Heart left ventricle (tissue), 13 donors: ENCODE results near the gene SBNO2.

ENCODE experiments used
- POLR2A ChIP-seq, 2 donors: fragments of 450-650 bp; IDR thresholded peaks; one replicate each; pipeline ENCODE4 v1.6.1; 2017; ENCODE audit warnings: antibody characterized with exemption in 2 of 2, mild to moderate bottlenecking in 2 of 2, moderate library complexity in 2 of 2
- TF ChIP-seq, protein P1 (sequence below), 12 donors: fragments of 200-600 bp; sonication (generic) in 4 of 12; IDR thresholded peaks; one replicate each; pipeline versions ENCODE4 v1.5.0 to v1.8.0; 2018 to 2022; ENCODE audit warnings: antibody characterized with exemption in 12 of 12, mild to moderate bottlenecking in 5 of 12
- donor health status: ischemic (EF 13 %, LVEDD 7.1; RV severe dilation, severe dysfunction).
- donor health status: DM: no; HTN: yes; CAD: no.
- donor health status: DM: no; HTN: no; CAD: no.
- donor health status: ischemic (EF 25% LVEDD 6.9; RV normal size, moderate dysfunction).
- donor health status: ischemic (EF 25% LVEDD 5.7; RV mildly dilated, moderate dysfunction).
- donor health status: ischemic (EF 35%, LVEDD 5.7; RV mildly dilated, moderate dysfunction).
- donor health status: nonischemic (EF 11% LVEDD 7.7; RV severe dilation, severe dysfunction).
- donor health status: DM: yes; HTN: yes; CAD: no.
- donor health status: PGD.
- donor health status: ischemic (EF 29% LVEDD 5.4; RV normal size, mild dysfunction).
- donor health status: nonischemic (EF 23%, LVEDD 6.1; RV moderate dilation, normal function).

DNA sequence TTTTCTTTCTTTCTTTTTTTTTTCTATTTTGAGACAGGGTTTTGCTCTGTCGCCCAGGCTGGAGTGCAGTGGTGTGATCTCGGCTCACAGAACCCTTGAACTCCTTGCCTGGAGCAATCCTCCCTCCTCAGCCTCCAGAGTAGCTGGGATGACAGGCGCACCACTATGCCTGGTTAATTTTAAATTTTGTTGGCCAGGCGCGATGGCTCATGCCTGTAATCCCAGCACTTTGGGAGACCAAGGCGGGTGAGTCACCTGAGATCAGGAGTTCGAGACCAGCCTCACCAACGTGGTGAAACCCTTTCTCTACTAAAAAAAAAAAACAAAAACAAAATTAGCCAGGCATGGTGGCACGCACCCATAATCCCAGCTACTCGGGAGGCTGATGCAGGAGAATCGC lies 8.7 kb upstream of the SBNO2 start:
- TF ChIP-seq, protein P1, sequence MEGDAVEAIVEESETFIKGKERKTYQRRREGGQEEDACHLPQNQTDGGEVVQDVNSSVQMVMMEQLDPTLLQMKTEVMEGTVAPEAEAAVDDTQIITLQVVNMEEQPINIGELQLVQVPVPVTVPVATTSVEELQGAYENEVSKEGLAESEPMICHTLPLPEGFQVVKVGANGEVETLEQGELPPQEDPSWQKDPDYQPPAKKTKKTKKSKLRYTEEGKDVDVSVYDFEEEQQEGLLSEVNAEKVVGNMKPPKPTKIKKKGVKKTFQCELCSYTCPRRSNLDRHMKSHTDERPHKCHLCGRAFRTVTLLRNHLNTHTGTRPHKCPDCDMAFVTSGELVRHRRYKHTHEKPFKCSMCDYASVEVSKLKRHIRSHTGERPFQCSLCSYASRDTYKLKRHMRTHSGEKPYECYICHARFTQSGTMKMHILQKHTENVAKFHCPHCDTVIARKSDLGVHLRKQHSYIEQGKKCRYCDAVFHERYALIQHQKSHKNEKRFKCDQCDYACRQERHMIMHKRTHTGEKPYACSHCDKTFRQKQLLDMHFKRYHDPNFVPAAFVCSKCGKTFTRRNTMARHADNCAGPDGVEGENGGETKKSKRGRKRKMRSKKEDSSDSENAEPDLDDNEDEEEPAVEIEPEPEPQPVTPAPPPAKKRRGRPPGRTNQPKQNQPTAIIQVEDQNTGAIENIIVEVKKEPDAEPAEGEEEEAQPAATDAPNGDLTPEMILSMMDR (IDR thresholded peaks at IDR 0.05) = no peak
- TF ChIP-seq POLR2A (IDR thresholded peaks at IDR 0.05) = no peak
